ENCODE data around the gene ENOX1. TPM values are rescaled to one million over a fixed set of nuclear protein-coding genes. Genes with fewer than 3 reads are reported as not detected.

ENOX1 gene
- polyA plus RNA-seq, 2 of the 4 experiments (the other 2 are of a cell fraction), result 0.28 to 0.41 TPM

DNA sequence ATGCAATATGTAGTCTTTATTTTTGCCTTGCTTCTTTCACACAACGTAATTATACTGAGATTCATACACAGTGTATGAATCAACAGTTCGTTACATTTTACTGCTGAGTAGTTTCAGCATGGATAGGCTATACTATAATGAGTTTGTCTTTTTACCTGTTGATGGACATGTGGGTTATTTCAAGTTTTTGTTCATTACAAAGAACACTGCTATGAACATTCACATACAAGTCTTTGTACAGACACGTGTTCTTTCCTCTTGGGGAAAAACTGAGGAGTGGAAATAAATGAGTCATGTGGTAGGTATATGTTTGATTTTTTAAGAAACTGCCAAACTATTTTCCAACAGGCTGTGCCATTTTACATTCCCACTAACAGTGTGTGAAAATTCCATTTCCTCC, 35.1 kb downstream of the ENOX1 start:
- no peak overlapping the region for H3K4me2 ChIP-seq
- H3K27ac ChIP-seq, result no peak overlapping the region
- TF ChIP-seq KDM5A (IDR thresholded peaks at IDR 0.05) (no peak), EHMT2 (IDR thresholded peaks at IDR 0.05; ENCODE audit: low read depth) (no peak), POLR2AphosphoS2 (conservative IDR thresholded peaks at IDR 0.05; ENCODE audit: low read length) (no peak), BHLHE40 (IDR thresholded peaks at IDR 0.05; ENCODE audit: low read depth, low read length) (no peak), CEBPB (IDR thresholded peaks at IDR 0.05) (no peak), CHD2 (IDR thresholded peaks at IDR 0.05; ENCODE audit: low read length, partially characterized antibody) (no peak), TFCP2L1 (CRISPR knock-in tag; IDR thresholded peaks at IDR 0.05) (no peak), RFX5 (IDR thresholded peaks at IDR 0.05) (no peak), RAD21 (conservative IDR thresholded peaks at IDR 0.05 in 1 of 2, IDR thresholded peaks at IDR 0.05 in 1 of 2) (no peak)
- TF ChIP-seq, protein P1, sequence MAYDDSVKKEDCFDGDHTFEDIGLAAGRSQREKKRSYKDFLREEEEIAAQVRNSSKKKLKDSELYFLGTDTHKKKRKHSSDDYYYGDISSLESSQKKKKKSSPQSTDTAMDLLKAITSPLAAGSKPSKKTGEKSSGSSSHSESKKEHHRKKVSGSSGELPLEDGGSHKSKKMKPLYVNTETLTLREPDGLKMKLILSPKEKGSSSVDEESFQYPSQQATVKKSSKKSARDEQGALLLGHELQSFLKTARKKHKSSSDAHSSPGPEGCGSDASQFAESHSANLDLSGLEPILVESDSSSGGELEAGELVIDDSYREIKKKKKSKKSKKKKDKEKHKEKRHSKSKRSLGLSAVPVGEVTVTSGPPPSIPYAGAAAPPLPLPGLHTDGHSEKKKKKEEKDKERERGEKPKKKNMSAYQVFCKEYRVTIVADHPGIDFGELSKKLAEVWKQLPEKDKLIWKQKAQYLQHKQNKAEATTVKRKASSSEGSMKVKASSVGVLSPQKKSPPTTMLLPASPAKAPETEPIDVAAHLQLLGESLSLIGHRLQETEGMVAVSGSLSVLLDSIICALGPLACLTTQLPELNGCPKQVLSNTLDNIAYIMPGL (CRISPR knock-in tag; IDR thresholded peaks at IDR 0.05; ENCODE audit: borderline replicate concordance), result no peak
- TF ChIP-seq, protein P2, sequence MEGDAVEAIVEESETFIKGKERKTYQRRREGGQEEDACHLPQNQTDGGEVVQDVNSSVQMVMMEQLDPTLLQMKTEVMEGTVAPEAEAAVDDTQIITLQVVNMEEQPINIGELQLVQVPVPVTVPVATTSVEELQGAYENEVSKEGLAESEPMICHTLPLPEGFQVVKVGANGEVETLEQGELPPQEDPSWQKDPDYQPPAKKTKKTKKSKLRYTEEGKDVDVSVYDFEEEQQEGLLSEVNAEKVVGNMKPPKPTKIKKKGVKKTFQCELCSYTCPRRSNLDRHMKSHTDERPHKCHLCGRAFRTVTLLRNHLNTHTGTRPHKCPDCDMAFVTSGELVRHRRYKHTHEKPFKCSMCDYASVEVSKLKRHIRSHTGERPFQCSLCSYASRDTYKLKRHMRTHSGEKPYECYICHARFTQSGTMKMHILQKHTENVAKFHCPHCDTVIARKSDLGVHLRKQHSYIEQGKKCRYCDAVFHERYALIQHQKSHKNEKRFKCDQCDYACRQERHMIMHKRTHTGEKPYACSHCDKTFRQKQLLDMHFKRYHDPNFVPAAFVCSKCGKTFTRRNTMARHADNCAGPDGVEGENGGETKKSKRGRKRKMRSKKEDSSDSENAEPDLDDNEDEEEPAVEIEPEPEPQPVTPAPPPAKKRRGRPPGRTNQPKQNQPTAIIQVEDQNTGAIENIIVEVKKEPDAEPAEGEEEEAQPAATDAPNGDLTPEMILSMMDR (IDR thresholded peaks at IDR 0.05), result no peak
- TF ChIP-seq, protein P3, sequence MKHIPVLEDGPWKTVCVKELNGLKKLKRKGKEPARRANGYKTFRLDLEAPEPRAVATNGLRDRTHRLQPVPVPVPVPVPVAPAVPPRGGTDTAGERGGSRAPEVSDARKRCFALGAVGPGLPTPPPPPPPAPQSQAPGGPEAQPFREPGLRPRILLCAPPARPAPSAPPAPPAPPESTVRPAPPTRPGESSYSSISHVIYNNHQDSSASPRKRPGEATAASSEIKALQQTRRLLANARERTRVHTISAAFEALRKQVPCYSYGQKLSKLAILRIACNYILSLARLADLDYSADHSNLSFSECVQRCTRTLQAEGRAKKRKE (CRISPR knock-in tag; IDR thresholded peaks at IDR 0.05; ENCODE audit: low read depth), result no peak
- ATAC-seq, result no peak
- no peak for DNase-seq (ENCODE audit: low read depth in 1 of 2, low spot score in 1 of 2)
- H3K4me3 ChIP-seq, result no peak overlapping the region
- CTCF ChIA-PET, result no interaction called here
- POLR2A ChIA-PET, result no interaction called here
- no peaks in the 10 kb centered on the region for H3K4me1 ChIP-seq
- WGBS (ENCODE audit: missing lambda C conversion rate), result 26% methylated on average over 3 of the region's 3 CpGs
- no peaks in the 10 kb centered on the region for H3K9me3 ChIP-seq
- no peak for FAIRE-seq

DNA sequence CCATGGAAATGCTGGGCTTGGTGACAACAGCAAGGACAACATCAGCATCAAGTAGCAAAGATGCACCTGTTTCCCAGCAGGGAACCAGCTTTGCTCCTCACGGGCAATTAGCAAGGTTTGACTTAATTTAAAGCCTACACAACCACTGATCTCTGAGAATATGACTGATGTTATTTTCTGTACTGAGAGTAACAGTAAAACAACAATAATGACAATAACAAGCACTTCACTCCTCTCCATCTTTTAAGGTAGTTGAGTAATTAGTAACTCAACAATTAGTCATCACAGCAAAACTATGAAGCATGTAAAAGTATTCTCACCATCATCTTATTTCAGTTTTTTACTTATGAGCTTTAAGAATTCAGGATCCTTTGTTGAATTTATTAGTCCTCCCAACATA, 37.3 kb downstream of the ENOX1 start:
- ChIA-PET POLR2A (no interaction called here), CTCF (no interaction called here)
- no peak for ATAC-seq
- no peak for DNase-seq (ENCODE audit: low read depth in 1 of 2, low spot score in 1 of 2)
- Histone ChIP-seq H3K4me3 (no peak overlapping the region), H3K4me1 (no peaks in the 10 kb centered on the region), H3K4me2 (no peak overlapping the region), H3K9me3 (no peaks in the 10 kb centered on the region), H3K27ac (no peak overlapping the region)
- FAIRE-seq, result no peak
- no peak for TF ChIP-seq MAZ (IDR thresholded peaks at IDR 0.05; ENCODE audit: borderline replicate concordance, low read depth, low read length)
- no peak for TF ChIP-seq POLR2AphosphoS2 (conservative IDR thresholded peaks at IDR 0.05; ENCODE audit: low read length)
- no peak for TF ChIP-seq NFE2L2 (conservative IDR thresholded peaks at IDR 0.05; ENCODE audit: low read length)
- TF ChIP-seq KDM5A (IDR thresholded peaks at IDR 0.05), result no peak
- 19% methylated on average over 1 of the region's 1 CpG for WGBS (ENCODE audit: missing lambda C conversion rate)

DNA sequence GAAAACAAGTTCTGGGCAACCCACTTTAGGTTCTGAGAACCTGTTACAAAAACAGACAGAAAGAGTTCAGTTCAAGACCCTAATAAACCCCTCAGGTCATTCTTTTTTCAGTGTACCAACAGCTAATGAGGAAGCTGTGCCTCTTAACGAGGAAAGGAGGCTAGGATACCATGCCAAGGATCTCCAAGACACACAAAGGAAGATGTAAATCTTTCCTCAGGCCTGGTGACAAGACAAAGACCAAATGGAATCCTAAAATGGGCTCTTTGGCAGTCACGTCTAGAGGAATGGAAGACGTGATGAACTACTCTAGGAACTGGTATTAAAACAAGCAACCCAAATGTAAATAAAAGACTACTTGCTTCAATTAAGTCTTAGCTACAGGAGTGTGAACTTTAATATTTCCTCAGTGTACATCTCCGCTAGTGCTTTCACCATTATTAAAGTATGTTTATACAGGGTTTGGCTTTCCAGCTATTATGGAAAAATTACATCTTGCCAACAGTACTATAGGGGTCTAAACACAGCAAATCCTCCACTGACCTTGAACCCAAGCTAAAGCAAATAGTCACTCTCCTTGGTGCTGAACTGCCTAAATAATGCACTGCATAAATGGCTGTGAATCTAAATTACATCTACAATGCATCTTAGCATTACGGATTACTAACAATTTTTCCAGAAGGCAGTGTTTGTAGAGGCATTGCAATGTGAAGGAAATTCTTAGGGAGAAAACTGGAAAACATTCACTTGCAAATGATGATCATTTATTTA, 42.3 kb downstream of the ENOX1 start:
- H3K4me2 ChIP-seq, result no peak overlapping the region
- 49% methylated on average over 5 of the region's 5 CpGs for WGBS (ENCODE audit: missing lambda C conversion rate)
- ATAC-seq (no peak), FAIRE-seq (no peak), DNase-seq (ENCODE audit: low read depth in 1 of 2, low spot score in 1 of 2) (no peak)
- CTCF ChIA-PET, result no interaction called here
- POLR2A ChIA-PET, result no interaction called here
- H3K27ac ChIP-seq, result no peak overlapping the region
- H3K4me1 ChIP-seq, result no peaks in the 10 kb centered on the region
- H3K4me3 ChIP-seq, result no peak overlapping the region
- no peaks in the 10 kb centered on the region for H3K9me3 ChIP-seq
- TF ChIP-seq MYC (IDR thresholded peaks at IDR 0.05; ENCODE audit: borderline replicate concordance, low read length), result no peak
- TF ChIP-seq, protein P2 (IDR thresholded peaks at IDR 0.05), result no peak
- TF ChIP-seq, protein P4, sequence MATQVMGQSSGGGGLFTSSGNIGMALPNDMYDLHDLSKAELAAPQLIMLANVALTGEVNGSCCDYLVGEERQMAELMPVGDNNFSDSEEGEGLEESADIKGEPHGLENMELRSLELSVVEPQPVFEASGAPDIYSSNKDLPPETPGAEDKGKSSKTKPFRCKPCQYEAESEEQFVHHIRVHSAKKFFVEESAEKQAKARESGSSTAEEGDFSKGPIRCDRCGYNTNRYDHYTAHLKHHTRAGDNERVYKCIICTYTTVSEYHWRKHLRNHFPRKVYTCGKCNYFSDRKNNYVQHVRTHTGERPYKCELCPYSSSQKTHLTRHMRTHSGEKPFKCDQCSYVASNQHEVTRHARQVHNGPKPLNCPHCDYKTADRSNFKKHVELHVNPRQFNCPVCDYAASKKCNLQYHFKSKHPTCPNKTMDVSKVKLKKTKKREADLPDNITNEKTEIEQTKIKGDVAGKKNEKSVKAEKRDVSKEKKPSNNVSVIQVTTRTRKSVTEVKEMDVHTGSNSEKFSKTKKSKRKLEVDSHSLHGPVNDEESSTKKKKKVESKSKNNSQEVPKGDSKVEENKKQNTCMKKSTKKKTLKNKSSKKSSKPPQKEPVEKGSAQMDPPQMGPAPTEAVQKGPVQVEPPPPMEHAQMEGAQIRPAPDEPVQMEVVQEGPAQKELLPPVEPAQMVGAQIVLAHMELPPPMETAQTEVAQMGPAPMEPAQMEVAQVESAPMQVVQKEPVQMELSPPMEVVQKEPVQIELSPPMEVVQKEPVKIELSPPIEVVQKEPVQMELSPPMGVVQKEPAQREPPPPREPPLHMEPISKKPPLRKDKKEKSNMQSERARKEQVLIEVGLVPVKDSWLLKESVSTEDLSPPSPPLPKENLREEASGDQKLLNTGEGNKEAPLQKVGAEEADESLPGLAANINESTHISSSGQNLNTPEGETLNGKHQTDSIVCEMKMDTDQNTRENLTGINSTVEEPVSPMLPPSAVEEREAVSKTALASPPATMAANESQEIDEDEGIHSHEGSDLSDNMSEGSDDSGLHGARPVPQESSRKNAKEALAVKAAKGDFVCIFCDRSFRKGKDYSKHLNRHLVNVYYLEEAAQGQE (IDR thresholded peaks at IDR 0.05), result peak; percentile 65; the same call in 1 of the 2 replicates
- no peak for TF ChIP-seq RFX5 (IDR thresholded peaks at IDR 0.05)
